Erythroblast (primary cell): ENCODE measurements around the gene GPN1.

Experiments
- GATA1 ChIP-seq: IDR thresholded peaks from 2 replicates; pipeline ENCODE4 v1.6.1; 2011; ENCODE audit warnings: low read depth, mild to moderate bottlenecking, control low read depth, low read length, moderate library complexity
- POLR2A ChIP-seq: IDR thresholded peaks from 2 replicates; pipeline ENCODE4 v1.6.1; 2011; ENCODE audit warnings: mild to moderate bottlenecking, low read length

DNA sequence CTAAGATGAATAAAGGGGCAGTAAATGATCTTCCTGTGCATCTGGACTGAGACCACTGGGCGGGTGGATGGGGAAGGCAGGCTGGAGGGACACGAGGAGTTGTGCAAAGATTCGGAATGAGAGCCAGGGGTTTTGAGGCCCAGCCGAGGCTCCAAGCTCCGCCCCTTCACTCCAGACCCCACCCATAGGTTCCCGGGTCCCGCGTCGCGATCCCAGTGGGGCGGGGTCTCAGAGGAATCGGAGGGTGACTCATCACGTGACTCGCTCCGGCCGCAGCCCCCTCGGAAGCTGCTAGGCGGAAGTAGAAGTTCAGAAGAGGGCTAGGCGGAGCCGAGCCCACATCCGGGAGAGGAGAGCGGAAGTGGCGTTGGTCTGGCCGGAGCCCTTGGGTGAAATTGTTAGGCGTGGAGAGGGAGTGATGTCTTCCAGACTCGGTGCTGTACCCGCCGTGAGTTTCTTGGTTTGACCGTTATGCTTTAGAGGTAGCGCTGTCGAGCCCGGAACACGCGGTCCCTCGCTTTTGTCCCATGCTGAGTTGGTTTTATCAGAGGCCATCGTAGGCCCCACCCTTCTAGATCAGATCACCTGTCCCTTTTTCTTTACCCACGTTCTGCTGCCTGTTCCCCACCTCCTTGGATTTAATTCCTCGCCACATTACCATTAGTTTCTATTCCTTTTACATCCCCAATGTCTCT lies 46.0 kb upstream of the GPN1 start, which contains the start of gene ZNF512:
- TF ChIP-seq POLR2A (peak; percentile 85), GATA1 (no peak)
